NCI-H446 (cell line): ENCODE data around the gene MTA3.
"Not testable (repeated sequence)": the region's sequence is repeated elsewhere in the genome, so short reads cannot be mapped to it uniquely, and the experiment has no call there.

ENCODE experiments used
- DNase-seq, 2 experiments: peaks; one replicate each; lab custom pipeline; 2025; lab: John Stamatoyannopoulos, UW

Gene MTA3

GRCh38 chr2:42567364-42567763 lies 1.1 kb upstream of the MTA3 start:
- no peak for DNase-seq

- DNase-seq, result no peak
Observed at GRCh38 chr2:42567806-42568400, 529 bp upstream of the MTA3 start.

- no peak for DNase-seq
Observed at GRCh38 chr2:42569116-42569711, 782 bp downstream of the MTA3 start.

GRCh38 chr2:42569883-42570282 lies 1.5 kb downstream of the MTA3 start:
- no peak for DNase-seq

GRCh38 chr2:42572297-42573081 lies 4.1 kb downstream of the MTA3 start:
- DNase-seq, result no peak

GRCh38 chr2:42573256-42573655 lies 4.8 kb downstream of the MTA3 start:
- DNase-seq, result no peak

- no peak for DNase-seq
Observed at GRCh38 chr2:42575458-42576064, 7.1 kb downstream of the MTA3 start.

GRCh38 chr2:42578621-42579020 lies 10.2 kb downstream of the MTA3 start:
- no peak for DNase-seq

- DNase-seq, result no peak
Observed at GRCh38 chr2:42581257-42581656, 12.8 kb downstream of the MTA3 start.

- DNase-seq, result not testable (repeated sequence)
Observed at GRCh38 chr2:42584628-42585027, 16.2 kb downstream of the MTA3 start.

GRCh38 chr2:42585779-42586178 lies 17.3 kb downstream of the MTA3 start:
- no peak for DNase-seq

- no peak for DNase-seq
Observed at GRCh38 chr2:42587526-42588117, 19.2 kb downstream of the MTA3 start.

GRCh38 chr2:42588121-42588520 lies 19.7 kb downstream of the MTA3 start:
- DNase-seq, result no peak

GRCh38 chr2:42590176-42590575 lies 21.7 kb downstream of the MTA3 start:
- DNase-seq, result no peak

- DNase-seq, result no peak
Observed at GRCh38 chr2:42593282-42593681, 24.9 kb downstream of the MTA3 start.

- no peak for DNase-seq
Observed at GRCh38 chr2:42598656-42599055, 30.2 kb downstream of the MTA3 start.

- no peak for DNase-seq
Observed at GRCh38 chr2:42601076-42601475, 32.6 kb downstream of the MTA3 start.

GRCh38 chr2:42602218-42602875 lies 33.9 kb downstream of the MTA3 start:
- no peak for DNase-seq

- DNase-seq, result no peak
Observed at GRCh38 chr2:42602876-42603219, 34.4 kb downstream of the MTA3 start.

- DNase-seq, result not testable (repeated sequence)
Observed at GRCh38 chr2:42604341-42604867, 36.0 kb downstream of the MTA3 start.

- DNase-seq, result not testable (repeated sequence)
Observed at GRCh38 chr2:42606166-42606565, 37.7 kb downstream of the MTA3 start.

GRCh38 chr2:42607101-42607637 lies 38.7 kb downstream of the MTA3 start:
- no peak for DNase-seq
